Mucosa of rectum (tissue), 2 donors: ENCODE results near the gene SH3GLB2.
A peak's percentile ranks its signal among the peaks of the same experiment; 100 is the strongest.

Experiments
- H3K27ac ChIP-seq, 2 donors: one replicate each; pipeline ENCODE4 v1.7.0; 2013; ENCODE audit warnings: inconsistent platforms in 2 of 2, low read depth in 2 of 2, low read length in 2 of 2
- H3K27me3 ChIP-seq, 2 donors: one replicate each; pipeline ENCODE4 v1.7.0; 2013; ENCODE audit warnings: low read length in 2 of 2; ENCODE audit not compliant: control insufficient read depth in 2 of 2, insufficient read depth in 2 of 2
- H3K36me3 ChIP-seq, 2 donors: one replicate each; pipeline ENCODE4 v1.7.0; 2013; ENCODE audit warnings: low read length in 2 of 2; ENCODE audit not compliant: control insufficient read depth in 2 of 2, insufficient read depth in 2 of 2
- H3K4me1 ChIP-seq, 2 donors: one replicate each; pipeline ENCODE4 v1.7.0; 2013; ENCODE audit warnings: low read length in 2 of 2, mild to moderate bottlenecking in 1 of 2; ENCODE audit not compliant: control insufficient read depth in 2 of 2, insufficient read depth in 2 of 2
- H3K4me3 ChIP-seq, 2 donors: one replicate each; pipeline ENCODE4 v1.7.0; 2013; ENCODE audit warnings: low read length in 2 of 2
- H3K9ac ChIP-seq, 2 donors: one replicate each; pipeline ENCODE4 v1.7.0; 2013; ENCODE audit warnings: low read length in 2 of 2, low read depth in 1 of 2, mild to moderate bottlenecking in 1 of 2
- H3K9me3 ChIP-seq, 2 donors: one replicate each; pipeline ENCODE4 v1.7.0; 2013; ENCODE audit warnings: low read length in 2 of 2; ENCODE audit not compliant: control insufficient read depth in 2 of 2
- donor health status: healthy.
- donor health status: Normal muscosa, but diverticular disease.

SH3GLB2 gene

DNA sequence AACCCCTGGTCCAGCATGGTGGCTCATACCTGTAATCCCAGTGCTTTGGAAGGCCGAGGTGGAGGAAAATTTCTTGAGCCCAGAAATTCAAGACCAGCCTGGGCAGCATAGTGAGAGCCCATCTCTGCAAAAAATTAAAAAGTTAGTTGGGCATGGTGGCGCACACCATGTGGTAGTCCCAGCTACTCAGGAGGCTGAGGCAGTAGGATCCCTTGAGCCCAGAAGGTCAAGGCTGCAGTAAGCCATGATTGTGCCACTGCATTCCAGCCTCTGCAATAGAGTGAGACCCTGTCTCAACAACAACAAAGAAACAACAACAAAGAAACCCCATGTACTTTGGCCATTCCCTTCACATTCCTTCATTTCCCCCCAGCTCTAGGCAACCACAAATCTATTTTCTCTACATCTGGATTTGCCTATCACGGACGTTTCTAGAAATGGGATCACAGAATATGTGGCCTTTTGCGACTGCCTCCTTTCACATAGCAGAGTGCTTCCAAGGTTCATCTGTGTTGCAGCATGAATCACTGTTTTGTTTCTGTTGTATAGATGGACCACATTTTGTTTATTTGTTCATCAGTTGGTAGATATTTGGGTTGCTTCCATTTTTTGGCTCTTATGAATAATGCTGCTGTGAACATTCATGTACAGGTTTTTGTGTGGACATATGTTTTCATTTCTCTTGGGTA, 26.2 kb upstream of the SH3GLB2 start:
- H3K9ac ChIP-seq = no peak overlapping the region
- no peak overlapping the region for H3K27ac ChIP-seq
- no peak overlapping the region for H3K4me3 ChIP-seq
- peaks cover 17 to 23% of the 10 kb centered on the region in 2 donors for H3K36me3 ChIP-seq
- no peaks in the 10 kb centered on the region for H3K9me3 ChIP-seq
- peaks cover 3 to 10% of the 10 kb centered on the region in 2 donors for H3K4me1 ChIP-seq
- H3K27me3 ChIP-seq = no peaks in the 10 kb centered on the region

DNA sequence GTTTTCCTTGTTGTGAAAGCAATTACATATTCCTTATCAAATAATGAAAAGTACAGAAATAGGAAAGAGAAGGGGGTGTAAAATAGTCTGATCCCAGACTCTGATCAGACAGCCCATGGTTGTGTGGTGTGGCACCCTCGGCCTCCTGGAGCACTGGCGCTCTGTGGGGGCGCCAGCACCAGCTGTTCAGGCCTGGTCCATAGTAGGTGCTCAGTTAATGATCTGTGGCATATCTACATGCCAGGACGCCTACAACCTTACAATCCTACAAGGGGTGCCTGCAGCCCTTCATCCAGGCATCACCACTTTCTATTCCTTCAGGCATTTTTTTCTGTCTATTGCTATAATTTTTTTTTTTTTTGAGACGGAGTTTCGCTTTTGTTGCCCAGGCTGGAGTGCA, 24.9 kb upstream of the SH3GLB2 start:
- no peak overlapping the region for H3K4me3 ChIP-seq
- H3K9me3 ChIP-seq = no peaks in the 10 kb centered on the region
- H3K27me3 ChIP-seq = no peaks in the 10 kb centered on the region
- H3K9ac ChIP-seq = peak overlapping the region in 1 of 2 donors; percentile 56
- peaks cover 3 to 10% of the 10 kb centered on the region in 2 donors for H3K4me1 ChIP-seq
- H3K36me3 ChIP-seq = peaks cover 23 to 29% of the 10 kb centered on the region in 2 donors
- peak overlapping the region; percentile 90 to 92 for H3K27ac ChIP-seq

DNA sequence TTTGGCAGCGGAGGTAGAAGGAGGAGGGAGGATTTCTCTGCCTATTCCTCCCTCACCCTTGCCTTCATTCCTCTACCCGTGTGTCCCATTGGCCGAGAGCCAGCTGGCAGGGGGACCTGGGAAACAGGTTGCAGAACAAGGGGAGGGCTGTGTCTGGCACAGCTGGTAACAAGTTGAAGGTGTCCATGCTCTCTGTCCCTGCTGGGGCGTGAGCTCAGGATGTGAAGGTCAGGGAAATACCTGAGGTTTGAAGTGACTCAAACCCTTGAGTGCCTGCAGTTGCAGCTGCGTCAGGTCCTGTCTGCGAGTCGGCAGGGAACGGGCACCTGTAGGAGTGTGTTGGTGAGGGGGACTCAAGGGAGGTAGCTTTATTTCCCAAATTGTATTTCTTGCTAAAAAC, 24.5 kb upstream of the SH3GLB2 start:
- peak overlapping the region; percentile 90 to 92 for H3K27ac ChIP-seq
- H3K4me3 ChIP-seq = peak overlapping the region in 1 of 2 donors; percentile 20
- no peaks in the 10 kb centered on the region for H3K9me3 ChIP-seq
- H3K9ac ChIP-seq = peak overlapping the region; percentile 14 to 56
- peaks cover 3 to 10% of the 10 kb centered on the region in 2 donors for H3K4me1 ChIP-seq
- no peaks in the 10 kb centered on the region for H3K27me3 ChIP-seq
- peaks cover 24 to 30% of the 10 kb centered on the region in 2 donors for H3K36me3 ChIP-seq

DNA sequence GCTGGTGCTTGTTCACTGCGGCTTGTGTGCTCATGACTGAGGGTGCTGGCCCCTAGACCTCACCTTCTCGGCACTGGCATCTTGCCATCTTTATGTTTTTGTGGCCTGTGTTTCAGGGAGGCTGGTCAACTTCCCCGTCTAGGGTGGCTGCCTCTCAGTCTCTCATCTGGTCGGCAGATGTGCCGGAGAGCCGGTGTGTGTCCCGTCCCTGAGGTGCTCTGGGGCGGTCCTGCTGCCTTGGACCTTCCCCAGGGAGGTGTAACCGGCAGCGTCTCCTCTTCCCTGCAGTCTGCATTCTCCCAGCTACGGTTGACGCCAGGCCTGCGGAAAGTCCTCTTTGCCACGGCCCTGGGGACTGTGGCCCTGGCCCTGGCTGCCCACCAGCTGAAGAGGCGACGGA, 13.9 kb upstream of the SH3GLB2 start:
- H3K27ac ChIP-seq = no peak overlapping the region
- no peaks in the 10 kb centered on the region for H3K9me3 ChIP-seq
- H3K9ac ChIP-seq = no peak overlapping the region
- no peak overlapping the region for H3K4me3 ChIP-seq
- H3K36me3 ChIP-seq = peaks cover 23 to 24% of the 10 kb centered on the region in 2 donors
- peaks cover 13 to 15% of the 10 kb centered on the region in 2 donors for H3K4me1 ChIP-seq
- H3K27me3 ChIP-seq = no peaks in the 10 kb centered on the region

DNA sequence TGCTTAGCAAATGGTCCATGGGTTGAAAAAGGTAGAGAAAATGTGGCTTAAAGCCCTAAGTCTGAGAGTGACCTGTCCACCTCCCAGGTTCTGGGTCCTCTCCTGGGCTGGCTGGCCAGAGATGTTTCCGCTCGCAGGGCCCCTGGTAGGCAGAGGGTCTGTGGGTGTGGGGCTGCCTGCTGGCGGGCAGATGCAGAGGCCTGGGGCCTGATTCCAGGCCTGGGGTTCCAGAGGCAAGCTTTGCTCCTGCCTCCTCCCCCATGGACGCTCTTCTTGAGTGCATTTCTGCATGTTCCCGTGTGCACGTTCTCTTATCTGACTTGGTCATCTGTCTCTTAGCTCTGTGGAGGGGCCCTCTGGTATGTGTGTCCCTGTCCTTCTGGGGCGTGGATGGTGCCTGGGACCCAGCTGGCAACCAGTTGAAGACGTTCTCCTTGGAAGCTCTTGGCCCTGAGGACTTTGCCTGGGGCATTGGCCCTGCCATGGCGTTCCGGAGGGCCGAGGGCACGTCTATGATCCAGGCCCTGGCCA, 12.0 kb upstream of the SH3GLB2 start:
- H3K9ac ChIP-seq = peak overlapping the region in 1 of 2 donors; percentile 1
- no peaks in the 10 kb centered on the region for H3K27me3 ChIP-seq
- no peak overlapping the region for H3K27ac ChIP-seq
- H3K36me3 ChIP-seq = peaks cover 23 to 24% of the 10 kb centered on the region in 2 donors
- no peaks in the 10 kb centered on the region for H3K9me3 ChIP-seq
- no peak overlapping the region for H3K4me3 ChIP-seq
- peaks cover 16 to 21% of the 10 kb centered on the region in 2 donors for H3K4me1 ChIP-seq

DNA sequence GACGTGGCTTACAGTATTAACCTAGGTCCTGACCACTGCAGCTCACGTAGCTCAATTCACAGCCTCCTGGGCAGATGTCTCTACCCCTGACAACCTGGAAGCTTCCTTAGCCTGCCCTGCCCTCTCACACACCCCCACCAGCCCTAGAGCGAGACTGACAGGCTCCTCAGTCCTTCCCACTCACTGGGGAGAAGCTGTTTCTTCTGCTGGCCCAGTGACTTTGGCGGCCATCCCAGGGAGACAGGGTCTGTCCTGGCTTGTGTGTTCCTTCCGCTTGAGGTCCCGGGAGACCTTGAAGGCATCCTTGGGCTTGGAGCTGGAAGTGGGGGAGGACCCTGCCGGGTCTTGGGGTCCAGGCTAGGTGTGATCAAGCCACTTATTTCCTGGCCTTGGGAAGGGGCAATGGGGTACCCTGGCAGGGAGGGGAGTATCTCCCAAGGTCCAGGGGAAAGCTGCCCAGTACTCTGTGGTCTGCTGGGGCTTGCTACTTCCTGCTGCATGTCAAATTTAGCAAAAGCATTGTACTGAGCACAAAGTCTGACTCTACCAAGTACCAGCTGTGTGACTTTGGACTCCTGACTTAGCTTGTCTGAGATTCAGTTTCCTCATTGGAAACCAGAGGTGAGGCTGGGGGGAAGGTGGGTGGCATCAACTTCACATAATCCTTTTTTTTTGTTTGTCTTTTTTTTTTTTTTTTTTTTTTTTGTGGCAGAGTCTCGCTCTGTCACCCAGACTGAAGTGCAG, 10.2 kb upstream of the SH3GLB2 start:
- Histone ChIP-seq H3K36me3 (peaks cover 17 to 18% of the 10 kb centered on the region in 2 donors), H3K9ac (peak overlapping the region in 1 of 2 donors; percentile 91), H3K9me3 (no peaks in the 10 kb centered on the region), H3K4me1 (peaks cover 16 to 21% of the 10 kb centered on the region in 2 donors), H3K4me3 (peak overlapping the region; percentile 91 to 92), H3K27me3 (no peaks in the 10 kb centered on the region), H3K27ac (peak overlapping the region in 1 of 2 donors; percentile 23)

GRCh38 chr9:129037767-129038098, 9.6 kb upstream of the SH3GLB2 start:
- Histone ChIP-seq H3K9me3 (no peaks in the 10 kb centered on the region), H3K27me3 (no peaks in the 10 kb centered on the region), H3K36me3 (peaks cover 15 to 16% of the 10 kb centered on the region in 2 donors), H3K4me3 (peak overlapping the region; percentile 91 to 92), H3K4me1 (peaks cover 16 to 25% of the 10 kb centered on the region in 2 donors), H3K27ac (peak overlapping the region in 1 of 2 donors; percentile 87), H3K9ac (peak overlapping the region; percentile 91 to 98)

DNA sequence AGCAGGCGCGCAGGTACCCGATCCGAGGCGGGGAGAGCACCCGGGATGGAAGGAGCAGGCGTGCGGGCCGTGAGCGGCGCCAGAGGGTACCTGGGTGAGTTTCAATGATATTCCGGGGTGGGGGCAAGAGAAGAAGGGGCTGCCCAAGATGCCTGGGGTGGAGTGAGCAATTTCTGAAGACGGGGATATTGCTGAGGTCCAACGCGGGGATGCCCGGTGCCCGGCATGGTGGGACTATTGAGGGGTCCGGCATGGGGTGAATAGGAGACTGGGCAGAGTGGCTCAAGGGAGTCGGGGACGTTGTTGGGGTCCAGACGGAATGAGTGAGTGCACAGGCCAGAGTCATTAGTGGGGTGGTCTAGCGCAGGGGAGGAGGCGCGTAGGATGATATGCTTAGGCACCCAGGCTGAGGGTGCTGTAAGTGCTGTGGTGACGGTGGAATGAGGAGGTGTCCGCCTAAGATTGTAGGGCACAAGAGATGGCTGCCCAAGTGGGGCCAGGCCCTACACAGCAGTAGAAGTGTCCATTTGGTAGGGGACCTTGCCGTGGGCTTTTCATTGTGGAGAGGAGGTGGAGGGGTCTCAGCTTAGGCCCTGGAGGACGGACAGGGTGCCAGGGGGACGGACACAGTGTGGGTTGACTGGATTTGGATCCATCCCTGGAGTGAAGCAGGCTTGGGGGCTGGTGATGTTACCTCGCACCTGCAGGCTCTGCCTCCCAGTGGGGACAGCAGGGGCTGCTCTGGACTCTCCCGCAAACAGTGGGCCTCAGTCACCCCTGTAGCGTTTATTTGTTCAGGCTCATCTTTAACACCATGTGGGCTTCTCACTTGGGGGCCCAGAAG, 9.0 kb upstream of the SH3GLB2 start:
- peak overlapping the region; percentile 91 to 92 for H3K4me3 ChIP-seq
- peak overlapping the region; percentile 91 to 98 for H3K9ac ChIP-seq
- H3K27ac ChIP-seq = peak overlapping the region; percentile 75 to 87
- peaks cover 16 to 25% of the 10 kb centered on the region in 2 donors for H3K4me1 ChIP-seq
- H3K9me3 ChIP-seq = no peaks in the 10 kb centered on the region
- no peaks in the 10 kb centered on the region for H3K27me3 ChIP-seq
- peaks cover 9 to 10% of the 10 kb centered on the region in 2 donors for H3K36me3 ChIP-seq

DNA sequence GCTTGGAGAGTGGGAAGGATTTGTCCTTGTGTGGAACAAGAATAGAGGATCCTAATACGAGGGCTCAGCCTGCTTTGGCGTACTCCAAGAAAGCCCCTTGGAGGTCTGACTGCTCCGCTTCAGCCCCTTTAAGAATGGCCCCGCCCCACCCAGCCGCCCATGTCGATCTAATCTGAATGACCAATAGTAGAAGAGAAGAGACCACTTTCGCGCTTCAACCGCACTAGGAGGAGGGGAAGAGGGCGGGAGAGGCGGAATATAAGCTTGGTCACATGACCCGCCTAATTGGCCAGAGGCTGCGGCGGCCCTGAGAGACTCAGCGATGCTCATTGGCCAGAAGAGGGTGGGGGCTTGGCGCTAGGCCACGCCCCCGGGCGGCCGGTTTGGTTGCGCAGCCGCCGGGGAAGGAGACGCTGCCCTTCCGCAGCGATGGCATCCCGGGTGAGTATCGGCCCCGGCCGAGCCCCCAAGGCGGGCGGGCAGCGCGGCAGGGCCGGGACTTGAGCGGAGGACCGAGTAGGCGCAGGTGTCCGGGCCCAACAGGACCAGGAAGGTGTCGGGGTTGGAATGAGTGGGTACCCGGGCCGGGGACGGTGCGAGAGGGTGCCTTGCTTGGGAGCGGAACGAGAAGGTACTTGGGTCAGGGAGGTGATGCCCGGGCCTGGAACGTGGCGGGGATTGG, 8.3 kb upstream of the SH3GLB2 start, which contains the start of gene MIGA2:
MIGA2 (plus strand) TSS at position 386 of the 682 bp plus-strand sequence. CDS start 3,969 bp downstream, outside the sequence.
- Histone ChIP-seq H3K27ac (peak within 1 kb of the TSS; percentile 75 to 87), H3K36me3 (peaks cover 1 to 4% of the 10 kb centered on the region in 2 donors), H3K9ac (peak within 1 kb of the TSS; percentile 91 to 98), H3K4me3 (peak within 1 kb of the TSS; percentile 91 to 92), H3K9me3 (no peaks in the 10 kb centered on the region), H3K27me3 (no peaks in the 10 kb centered on the region), H3K4me1 (peaks cover 16 to 25% of the 10 kb centered on the region in 2 donors)
